SH-SY5Y (cell line): ENCODE measurements around the gene SMARCA5.

ENCODE experiments used
- GATA2 ChIP-seq: IDR thresholded peaks from 2 replicates; pipeline ENCODE4 v1.6.1; 2011; ENCODE audit warnings: mild to moderate bottlenecking, low read depth, low read length
- GATA3 ChIP-seq: IDR thresholded peaks from 2 replicates; pipeline ENCODE4 v1.6.1; 2011; ENCODE audit warnings: low read depth, mild to moderate bottlenecking, low read length, moderate library complexity

DNA sequence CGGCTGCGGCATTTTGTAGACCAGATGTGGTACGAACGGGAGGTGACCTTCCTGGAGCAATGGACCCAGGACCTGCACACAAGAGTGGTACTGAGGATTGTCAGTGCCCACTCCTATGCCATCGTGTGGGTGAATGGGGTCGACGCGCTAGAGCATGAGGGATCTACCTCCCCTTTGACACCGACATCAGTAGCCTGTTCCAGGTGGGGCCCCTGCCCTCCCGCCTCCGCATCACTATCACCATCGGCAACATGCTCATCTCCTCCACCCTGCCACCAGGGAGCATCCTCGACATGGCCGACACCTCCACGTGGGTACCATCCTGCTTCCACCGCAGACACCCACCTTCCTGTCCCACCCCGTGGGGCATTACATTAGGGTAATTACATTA is 46.2 kb downstream of the SMARCA5 start:
- TF ChIP-seq GATA2 (no peak), GATA3 (no peak)
